Glomerular endothelial cell (primary cell): Measurements from ENCODE around the gene CCL23. TPM values are rescaled to one million over a fixed set of nuclear protein-coding genes. Genes with fewer than 3 reads are reported as not detected.
"Not testable (repeated sequence)": the region's sequence is repeated elsewhere in the genome, so short reads cannot be mapped to it uniquely, and the experiment has no call there.

Experiments
- DNase-seq: peaks from one replicate; pipeline ENCODE4 v3.0.0-alpha.2; 2011; ENCODE audit warnings: low read depth, low spot score; ENCODE audit errors: extremely low read depth
- total RNA-seq: library from RNA; depleted of rRNA; stranded (reverse); fragments of >200 nt; gene quantifications from 2 replicates; pipeline ENCODE4 v1.2.3, GENCODE V29; 2015

The CCL23 gene
- total RNA-seq, 1 donor from 2014 or later = not detected

DNA sequence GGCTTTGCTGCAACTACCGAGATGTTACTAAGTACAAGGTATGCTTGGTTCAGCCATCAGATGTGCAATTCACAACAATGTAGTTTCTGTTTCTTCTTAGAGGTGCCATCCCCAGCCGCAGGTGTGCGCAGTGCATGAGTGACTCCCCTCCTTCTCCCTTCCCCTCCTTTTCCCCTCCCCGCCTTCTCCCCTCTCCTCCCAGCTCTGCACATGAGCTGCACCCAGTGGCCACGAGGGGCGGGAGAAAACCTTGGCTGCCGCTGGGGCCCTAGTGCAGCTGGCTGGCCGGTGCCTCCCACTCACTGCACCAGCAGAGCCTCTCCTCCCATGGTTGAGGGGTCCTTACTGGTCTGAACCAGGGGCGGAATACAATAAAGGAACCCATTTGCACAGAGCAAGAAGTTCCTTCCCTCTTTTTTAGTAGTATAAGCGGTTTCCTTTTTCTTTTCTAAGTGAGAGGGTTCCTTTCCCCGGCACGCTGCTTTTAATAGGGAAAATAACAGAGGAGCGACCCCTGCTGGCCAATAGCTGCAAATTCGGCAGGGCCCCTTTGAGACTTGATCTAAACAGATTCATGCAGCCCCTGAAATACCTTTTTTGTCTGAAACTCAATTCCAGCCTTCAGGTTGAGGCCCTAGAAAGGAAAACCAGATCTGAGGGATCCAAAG, 8.6 kb downstream of the CCL23 start:
- no peak for DNase-seq

GRCh38 chr17:36004594-36005108, 13.1 kb downstream of the CCL23 start:
- no peak for DNase-seq

GRCh38 chr17:36002631-36003030, 15.1 kb downstream of the CCL23 start:
- no peak for DNase-seq

GRCh38 chr17:36001862-36002603, 15.7 kb downstream of the CCL23 start:
- DNase-seq = no peak

DNA sequence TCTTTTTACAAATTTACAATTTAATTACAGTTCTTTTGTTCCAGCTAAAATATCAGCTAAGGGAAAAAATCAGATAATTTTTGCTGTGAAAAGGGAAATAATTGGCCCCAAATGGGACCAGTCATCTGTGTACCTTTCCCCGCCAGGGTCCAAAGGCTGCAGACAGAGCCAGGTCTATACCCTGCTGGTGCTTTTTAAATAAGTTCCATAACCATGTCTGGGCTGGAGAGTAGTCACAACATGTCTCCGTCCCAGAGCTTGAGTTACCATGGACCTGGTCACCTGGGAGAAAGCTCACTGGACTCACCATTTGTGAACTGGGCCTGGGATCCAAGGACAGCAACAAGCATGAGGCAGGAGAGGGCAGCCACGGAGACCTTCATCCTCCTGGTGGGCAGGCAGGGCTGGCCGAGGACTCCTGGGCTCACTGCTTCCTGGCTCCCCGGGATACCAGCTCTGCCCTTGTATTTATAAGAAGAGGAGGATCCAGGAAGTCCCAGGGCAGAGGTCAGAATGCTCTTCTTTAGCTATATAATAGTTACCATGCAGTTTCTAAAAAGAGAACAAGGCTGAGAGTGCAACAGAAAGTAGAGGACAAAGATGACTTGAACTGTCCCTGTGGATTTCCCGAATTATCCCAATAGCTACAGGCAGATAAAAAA, 16.5 kb downstream of the CCL23 start, which contains the start of gene CCL15:
Gene CCL15 (minus strand): TSS at position 444 of the 662 bp plus-strand sequence. CDS start 61 bp downstream, at position 383.
- DNase-seq = no peak

- DNase-seq = no peak
Observed at GRCh38 chr17:36000732-36001109, 17.1 kb downstream of the CCL23 start.

DNA sequence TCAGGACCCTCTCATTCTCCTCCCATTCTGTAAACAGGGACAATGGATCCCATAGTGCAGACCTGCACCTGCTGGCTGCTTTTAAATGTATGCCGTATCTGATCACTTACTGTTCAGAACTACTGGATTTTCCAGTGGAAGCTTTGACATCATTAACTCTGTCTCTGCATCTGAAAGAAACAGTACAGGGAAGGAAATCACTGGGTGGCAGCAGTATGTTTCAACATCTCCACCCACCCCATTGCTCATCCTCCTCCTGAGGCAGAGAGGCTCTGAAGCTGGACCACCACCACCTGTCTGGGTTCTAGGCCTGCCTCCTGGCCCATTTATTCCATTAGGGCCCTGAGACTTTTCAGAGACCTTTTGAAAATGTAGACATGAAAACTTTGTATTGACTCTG, 19.0 kb downstream of the CCL23 start:
- no peak for DNase-seq

DNA sequence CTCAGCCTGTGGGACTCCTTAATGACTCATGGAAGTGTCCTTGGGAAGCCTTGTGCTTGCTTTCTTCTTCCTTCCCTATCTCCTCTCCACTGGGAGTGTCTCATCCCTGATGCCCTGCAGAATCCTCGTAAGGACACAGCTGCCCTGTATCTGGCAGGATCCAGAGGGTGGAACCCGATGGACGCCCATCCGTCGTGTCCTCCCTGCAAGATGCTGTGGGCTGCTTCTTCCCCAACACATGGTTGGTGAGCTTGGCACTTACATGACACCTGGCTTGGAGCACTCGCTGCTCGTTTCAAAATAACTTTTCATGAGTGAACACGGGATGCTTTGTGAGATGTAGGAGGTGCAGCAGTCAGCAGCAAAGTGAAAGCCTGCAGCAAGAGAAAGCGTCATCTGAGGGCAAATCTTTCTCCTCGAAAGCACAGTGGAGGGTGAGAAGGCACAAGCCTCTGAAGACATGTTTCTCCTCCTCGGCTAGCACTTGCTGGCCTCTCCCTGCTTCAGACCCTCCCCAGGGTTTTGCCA, 19.7 kb downstream of the CCL23 start:
- no peak for DNase-seq

DNA sequence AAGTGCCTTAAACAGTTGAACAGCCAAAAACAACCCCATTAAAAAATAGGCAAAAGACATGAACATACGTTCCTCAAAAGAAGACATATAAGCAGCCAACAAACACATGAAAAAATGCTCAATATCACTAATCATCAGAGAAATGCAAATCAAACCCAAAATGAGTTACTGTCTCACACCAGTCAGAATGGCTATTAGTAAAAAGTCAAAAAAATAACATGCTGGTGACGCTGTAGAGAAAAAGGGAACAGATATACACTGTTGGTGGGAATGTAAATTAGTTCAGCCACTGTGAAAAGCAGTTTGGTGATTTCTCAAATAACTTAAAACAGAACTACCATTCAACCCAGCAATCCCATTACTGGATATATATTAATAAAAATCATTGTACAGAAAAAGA, 22.4 kb downstream of the CCL23 start:
- DNase-seq = not testable (repeated sequence)

- no peak for DNase-seq
Observed at GRCh38 chr17:35991075-35991474, 26.7 kb downstream of the CCL23 start.

GRCh38 chr17:35988164-35988563, 29.6 kb downstream of the CCL23 start:
- no peak for DNase-seq

DNA sequence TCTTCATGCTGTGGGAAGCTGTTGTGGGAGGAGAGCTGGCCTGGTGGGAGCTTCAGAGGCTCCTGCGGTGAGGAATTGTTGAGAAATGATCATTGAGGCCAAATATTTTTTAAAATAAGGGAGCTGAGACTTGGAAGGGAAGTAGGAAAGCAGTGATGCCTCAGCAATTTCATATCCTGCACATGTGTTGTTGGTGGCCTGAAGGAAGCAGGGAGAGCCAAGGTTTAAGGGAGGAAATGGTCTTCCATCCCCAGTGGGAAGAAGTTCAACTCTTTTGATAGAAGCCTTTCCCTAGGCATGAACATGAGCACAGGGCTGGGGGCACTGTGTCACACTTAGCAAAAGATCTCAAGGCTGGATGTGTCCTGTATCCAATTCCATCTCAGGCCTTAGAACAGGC, 31.1 kb downstream of the CCL23 start, which contains the start of gene CCL14:
Gene CCL14 (minus strand): TSS at position 87 of the 400 bp plus-strand sequence. CDS start 80 bp downstream, at position 7.
- DNase-seq = no peak

- no peak for DNase-seq
Observed at GRCh38 chr17:35984140-35984539, 33.6 kb downstream of the CCL23 start.

- no peak for DNase-seq
Observed at GRCh38 chr17:35982409-35983191, 35.2 kb downstream of the CCL23 start.

GRCh38 chr17:35981908-35982330, 35.9 kb downstream of the CCL23 start:
- DNase-seq = no peak

GRCh38 chr17:35981246-35981645, 36.5 kb downstream of the CCL23 start, which contains the start of gene CCL16:
Gene CCL16 (minus strand): TSS chr17:35981497. CDS start chr17:35981420, 77 bp downstream.
- no peak for DNase-seq

- no peak for DNase-seq
Observed at GRCh38 chr17:35978346-35978745, 39.4 kb downstream of the CCL23 start.

DNA sequence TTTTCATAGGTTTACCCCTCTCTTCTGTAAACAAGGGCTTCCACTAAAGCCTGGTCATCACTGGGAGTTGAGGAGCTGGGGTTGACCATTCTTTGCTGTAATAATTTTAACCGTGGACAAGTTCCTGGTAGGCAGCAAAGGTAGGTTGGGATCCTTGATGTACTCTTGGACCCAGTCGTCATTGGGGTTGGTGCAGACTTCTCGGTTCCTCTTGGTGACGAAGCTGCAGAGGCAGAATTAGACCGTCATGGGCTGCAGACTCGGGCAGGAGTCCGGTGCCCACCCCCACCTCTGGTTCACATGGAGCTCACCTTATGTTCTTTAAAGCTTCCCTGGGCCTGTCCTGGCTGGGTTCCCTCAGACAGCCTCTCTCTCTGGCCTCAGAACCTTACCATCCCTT, 40.3 kb downstream of the CCL23 start:
- no peak for DNase-seq

DNA sequence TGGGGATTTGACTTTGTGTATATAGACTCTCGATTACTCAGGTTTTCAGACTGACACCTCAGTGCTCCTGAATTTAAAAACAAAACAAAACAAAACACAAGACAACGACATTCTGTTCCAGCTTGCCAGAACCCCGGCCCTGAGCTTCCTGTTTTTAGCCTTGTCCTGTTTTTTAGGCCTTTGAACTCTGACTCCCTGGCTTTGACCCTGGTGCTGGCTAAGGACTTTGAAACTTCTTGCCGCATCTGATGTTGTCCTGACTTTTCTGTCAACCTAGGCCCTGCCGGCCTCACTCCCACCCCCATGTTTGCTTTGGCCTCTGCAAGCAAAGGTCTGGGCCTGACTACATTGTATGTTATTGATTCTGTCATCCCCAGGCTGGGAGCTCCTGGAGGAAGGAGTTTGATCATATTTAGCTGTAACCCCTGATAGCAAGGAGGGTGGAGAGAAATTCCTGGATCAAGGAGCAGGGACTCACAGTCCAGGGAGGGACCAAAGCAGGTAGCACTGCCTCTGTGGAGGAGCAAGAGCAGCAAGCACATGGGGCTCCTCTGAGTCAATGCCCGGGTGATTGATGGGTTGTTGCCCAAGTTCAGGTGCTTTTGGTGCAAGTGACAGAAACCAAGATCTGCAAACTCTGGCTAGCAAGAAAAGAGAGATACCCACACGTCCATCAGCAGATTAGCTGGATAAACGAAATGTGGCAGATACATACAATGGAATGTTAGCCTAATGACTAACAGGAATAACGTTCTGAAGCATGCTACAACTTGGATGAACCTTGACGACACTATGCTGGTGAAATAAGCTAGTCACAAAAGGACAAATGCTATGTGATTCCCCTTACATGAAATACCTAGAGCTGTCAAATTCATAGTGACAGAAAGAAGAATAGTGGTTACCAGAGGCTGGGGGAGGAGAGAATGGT, 44.2 kb downstream of the CCL23 start:
- no peak for DNase-seq
